Breast epithelium (tissue), 4 donors: ENCODE data around the gene PPP1R18. TPM values are rescaled to one million over a fixed set of nuclear protein-coding genes. Genes with fewer than 3 reads are reported as not detected.

Source experiments
- DNase-seq, 2 donors: peaks; one replicate each; pipeline ENCODE4 v3.0.0-alpha.2; 2019; ENCODE audit warnings: low spot score in 2 of 2
- H3K27ac ChIP-seq, 2 donors: fragments of 200-600 bp; sonication (generic) in 1 of 2; one replicate each; pipeline ENCODE4 v1.5.1; 2016 to 2019; ENCODE audit warnings: mild to moderate bottlenecking in 1 of 2
- H3K27me3 ChIP-seq, 2 donors: fragments of 200-600 bp; sonication (generic) in 1 of 2; one replicate each; pipeline versions ENCODE4 v1.5.1 to v1.6.0; 2017 to 2019; ENCODE audit warnings: control low read depth in 1 of 2, mild to moderate bottlenecking in 1 of 2
- H3K36me3 ChIP-seq: fragments of 200-600 bp; one replicate; pipeline ENCODE4 v1.5.1; 2019
- H3K4me1 ChIP-seq, 2 donors: fragments of 200-600 bp; sonication (generic); one replicate each; pipeline ENCODE4 v1.5.1; 2016 to 2019; ENCODE audit warnings: control low read depth in 1 of 2
- H3K4me3 ChIP-seq, 3 donors: fragments of 200-600 bp; sonication (generic); 1 replicate in 2 of 3; 2 replicates in 1 of 3; pipeline ENCODE4 v1.5.1; 2016 to 2019; ENCODE audit warnings: mild to moderate bottlenecking in 3 of 3, moderate library complexity in 2 of 3
- H3K9me3 ChIP-seq, 2 donors: fragments of 200-600 bp; sonication (generic) in 1 of 2; one replicate each; pipeline ENCODE4 v1.5.1; 2016 to 2019; ENCODE audit warnings: control low read depth in 1 of 2
- CTCF ChIP-seq, 3 donors: fragments of 450-650 bp; IDR thresholded peaks; one replicate each; pipeline ENCODE4 v1.5.1; 2016 to 2017; ENCODE audit warnings: antibody characterized with exemption in 3 of 3, mild to moderate bottlenecking in 3 of 3, moderate library complexity in 3 of 3
- POLR2A ChIP-seq: fragments of 450-650 bp; IDR thresholded peaks from one replicate; pipeline ENCODE4 v1.6.1; 2016; ENCODE audit warnings: antibody characterized with exemption, mild to moderate bottlenecking, moderate library complexity
- POLR2AphosphoS5 ChIP-seq, 3 donors: sonication (generic); formaldehyde crosslinking; IDR thresholded peaks; one replicate each; pipeline ENCODE4 v1.6.1; 2017; ENCODE audit warnings: antibody characterized with exemption in 3 of 3
- intact Hi-C: fragments of 100-400 bp; cut with DNase I; formaldehyde crosslinking; loops from one replicate; pipeline ENCODE4 v1.15.1; 2023; ENCODE audit warnings: low total_unique reads
- total RNA-seq, 3 donors: library from RNA; depleted of rRNA; stranded (reverse); fragments of >200 nt; gene quantifications; one replicate each; pipeline ENCODE4 v1.1.0, GENCODE V29; 2016

PPP1R18 gene
- total RNA-seq, 3 donors from 2014 or later, result 18.3 to 41.6 (median 20.0) TPM

DNA sequence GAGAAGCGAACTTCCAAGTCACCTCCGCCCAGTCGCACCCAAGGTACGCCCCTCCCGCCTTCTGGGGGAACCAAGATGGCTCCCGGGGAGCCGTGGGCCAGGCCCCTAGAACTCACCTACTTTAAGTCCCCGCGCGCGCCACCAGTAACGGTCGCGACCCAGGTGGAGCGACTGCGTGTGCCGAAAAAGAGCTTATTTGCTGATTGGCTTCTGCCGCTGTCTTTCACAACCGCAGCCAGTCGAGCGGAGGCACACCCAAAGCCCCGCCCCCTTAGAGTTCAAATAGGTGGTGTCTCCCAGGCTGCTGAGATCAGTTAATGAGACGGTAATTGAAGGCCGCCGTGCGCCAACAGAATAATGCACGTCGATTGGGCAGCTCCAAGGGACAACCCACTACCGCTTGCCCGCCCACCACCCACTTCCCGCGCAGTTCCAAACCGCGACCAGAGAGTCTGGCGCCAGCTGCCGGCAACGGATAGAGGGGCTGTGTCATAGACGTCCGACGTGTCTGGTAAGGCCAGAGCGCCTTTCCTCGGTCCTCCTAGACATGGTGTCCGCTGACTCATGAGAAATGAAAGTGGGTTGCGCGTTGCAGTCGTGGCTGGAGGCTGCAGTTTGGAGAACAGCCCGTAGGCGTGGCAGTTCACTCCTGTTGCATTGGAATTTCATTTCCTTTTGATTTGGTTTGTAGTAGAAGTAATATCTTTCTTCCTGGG is 30.8 kb upstream of the PPP1R18 start, which contains the start of gene MDC1:
Gene MDC1 (minus strand): TSS at position 153 of the 716 bp plus-strand sequence. CDS start 2,106 bp downstream, outside the sequence.
- TF ChIP-seq POLR2AphosphoS5 (IDR thresholded peaks at IDR 0.05) (peak; percentile 89 to 91 (median 89)), POLR2A (no peak), CTCF (IDR thresholded peaks at IDR 0.05) (peak; percentile 36 to 48 (median 42))
- intact Hi-C loops, result no loop called here

GRCh38 chr6:30716879-30717128 is 30.4 kb upstream of the PPP1R18 start:
- Histone ChIP-seq H3K4me1 (peaks cover 0 to 14% of the 10 kb centered on the region in 2 donors), H3K27me3 (no peaks in the 10 kb centered on the region), H3K4me3 (peak overlapping the region; percentile 55 to 86 (median 65)), H3K36me3 (peaks cover 9% of the 10 kb centered on the region), H3K27ac (peak overlapping the region; percentile 93 to 96), H3K9me3 (no peaks in the 10 kb centered on the region)
- intact Hi-C loops, result no loop called here
- DNase-seq, result no peak
- TF ChIP-seq CTCF (IDR thresholded peaks at IDR 0.05), result peak in 1 of 3 donors; percentile 21
- no peak for TF ChIP-seq POLR2AphosphoS5 (IDR thresholded peaks at IDR 0.05)

More for the DNA sequence above, 30.8 kb upstream of the PPP1R18 start, which contains the start of gene MDC1:
- peak within 1 kb of the TSS; percentile 55 to 86 (median 65) for H3K4me3 ChIP-seq
- H3K4me1 ChIP-seq, result peaks cover 0 to 14% of the 10 kb centered on the region in 2 donors
- H3K9me3 ChIP-seq, result no peaks in the 10 kb centered on the region
- peaks cover 9% of the 10 kb centered on the region for H3K36me3 ChIP-seq
- no peaks in the 10 kb centered on the region for H3K27me3 ChIP-seq
- peak; percentile 99 to 100 for DNase-seq
- peak within 1 kb of the TSS; percentile 93 to 96 for H3K27ac ChIP-seq

DNA sequence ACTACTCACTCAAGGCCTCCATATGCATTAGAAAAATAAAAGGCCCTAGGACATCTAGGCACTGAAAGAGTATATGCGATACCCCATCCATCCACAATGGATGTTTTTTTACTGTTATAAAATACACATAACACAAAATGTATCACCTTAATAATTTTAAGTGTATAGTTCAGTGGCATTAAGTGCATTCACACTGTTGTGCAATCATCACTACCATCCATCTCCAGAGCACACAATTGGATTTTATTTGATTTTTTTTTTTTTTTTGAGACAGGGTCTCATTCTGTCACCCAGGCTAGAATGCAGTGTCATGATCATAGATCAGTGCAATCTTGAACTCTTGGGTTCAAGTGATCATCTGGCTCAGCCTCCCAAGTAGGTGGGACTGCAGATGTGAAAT is 27.8 kb upstream of the PPP1R18 start:
- intact Hi-C loops, result no loop called here

GRCh38 chr6:30712441-30712945 is 26.0 kb upstream of the PPP1R18 start:
- intact Hi-C loops, result no loop called here
- Histone ChIP-seq H3K36me3 (peaks cover 9% of the 10 kb centered on the region), H3K27ac (no peak overlapping the region), H3K4me3 (no peak overlapping the region), H3K4me1 (peaks cover 0 to 8% of the 10 kb centered on the region in 2 donors), H3K9me3 (no peaks in the 10 kb centered on the region), H3K27me3 (no peaks in the 10 kb centered on the region)
- TF ChIP-seq POLR2A (no peak), CTCF (IDR thresholded peaks at IDR 0.05) (no peak), POLR2AphosphoS5 (IDR thresholded peaks at IDR 0.05) (no peak)
- no peak for DNase-seq

More for the DNA sequence above, 27.8 kb upstream of the PPP1R18 start:
- H3K4me3 ChIP-seq, result no peak overlapping the region
- H3K9me3 ChIP-seq, result no peaks in the 10 kb centered on the region
- H3K4me1 ChIP-seq, result peaks cover 0 to 10% of the 10 kb centered on the region in 2 donors
- H3K36me3 ChIP-seq, result peaks cover 9% of the 10 kb centered on the region
- no peak for DNase-seq
- TF ChIP-seq CTCF (IDR thresholded peaks at IDR 0.05) (no peak), POLR2A (no peak), POLR2AphosphoS5 (IDR thresholded peaks at IDR 0.05) (no peak)
- H3K27me3 ChIP-seq, result no peaks in the 10 kb centered on the region
- no peak overlapping the region for H3K27ac ChIP-seq

GRCh38 chr6:30711758-30712380 is 25.4 kb upstream of the PPP1R18 start:
- Histone ChIP-seq H3K27me3 (no peaks in the 10 kb centered on the region), H3K4me1 (peaks cover 0 to 8% of the 10 kb centered on the region in 2 donors), H3K4me3 (no peak overlapping the region), H3K36me3 (peaks cover 9% of the 10 kb centered on the region), H3K27ac (no peak overlapping the region), H3K9me3 (no peaks in the 10 kb centered on the region)
- intact Hi-C loops, result no loop called here
- DNase-seq, result no peak
- TF ChIP-seq CTCF (IDR thresholded peaks at IDR 0.05) (no peak), POLR2AphosphoS5 (IDR thresholded peaks at IDR 0.05) (no peak), POLR2A (no peak)
